Measurements from ENCODE around the gene MUCL1.

DNA sequence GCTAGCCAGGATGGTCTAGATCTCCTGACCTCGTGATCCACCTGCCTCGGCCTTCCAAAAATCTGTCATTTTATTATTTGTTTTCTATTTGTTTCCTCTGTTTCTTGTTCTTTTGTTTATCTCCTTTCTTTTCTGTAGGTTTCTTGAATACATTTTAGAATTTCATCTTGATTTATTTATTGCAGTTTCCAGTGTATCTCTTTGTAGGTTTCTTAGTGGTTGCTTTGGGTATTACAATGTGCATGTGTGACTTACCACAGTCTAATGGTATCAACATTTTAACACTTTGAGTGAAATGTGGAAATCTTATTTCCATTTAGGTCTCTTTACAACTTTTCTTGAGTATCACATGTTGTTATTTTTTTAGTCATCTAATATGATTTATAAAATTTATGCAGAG, 29.9 kb upstream of the MUCL1 start:
- TF ChIP-seq, protein P1, sequence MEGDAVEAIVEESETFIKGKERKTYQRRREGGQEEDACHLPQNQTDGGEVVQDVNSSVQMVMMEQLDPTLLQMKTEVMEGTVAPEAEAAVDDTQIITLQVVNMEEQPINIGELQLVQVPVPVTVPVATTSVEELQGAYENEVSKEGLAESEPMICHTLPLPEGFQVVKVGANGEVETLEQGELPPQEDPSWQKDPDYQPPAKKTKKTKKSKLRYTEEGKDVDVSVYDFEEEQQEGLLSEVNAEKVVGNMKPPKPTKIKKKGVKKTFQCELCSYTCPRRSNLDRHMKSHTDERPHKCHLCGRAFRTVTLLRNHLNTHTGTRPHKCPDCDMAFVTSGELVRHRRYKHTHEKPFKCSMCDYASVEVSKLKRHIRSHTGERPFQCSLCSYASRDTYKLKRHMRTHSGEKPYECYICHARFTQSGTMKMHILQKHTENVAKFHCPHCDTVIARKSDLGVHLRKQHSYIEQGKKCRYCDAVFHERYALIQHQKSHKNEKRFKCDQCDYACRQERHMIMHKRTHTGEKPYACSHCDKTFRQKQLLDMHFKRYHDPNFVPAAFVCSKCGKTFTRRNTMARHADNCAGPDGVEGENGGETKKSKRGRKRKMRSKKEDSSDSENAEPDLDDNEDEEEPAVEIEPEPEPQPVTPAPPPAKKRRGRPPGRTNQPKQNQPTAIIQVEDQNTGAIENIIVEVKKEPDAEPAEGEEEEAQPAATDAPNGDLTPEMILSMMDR (IDR thresholded peaks at IDR 0.05; ENCODE audit: insufficient read depth, low read depth, low read length) = no peak
- TF ChIP-seq EZH2 (IDR thresholded peaks at IDR 0.05; ENCODE audit: insufficient read depth, low read length) = no peak
